Measurements from ENCODE around the gene KDELR1. TPM values are rescaled to one million over a fixed set of nuclear protein-coding genes. Genes with fewer than 3 reads are reported as not detected.

KDELR1 gene
- 137 and 159 TPM in 2 replicates for total RNA-seq
- 186 and 218 TPM in 2 replicates for polyA plus RNA-seq

GRCh38 chr19:48391100-48392005, at the start of gene KDELR1:
Gene KDELR1, minus strand, starts transcription at chr19:48391551. Its CDS starts 193 bp downstream, at chr19:48391358.
- peak; percentile 94 for TF ChIP-seq CTCF (IDR thresholded peaks at IDR 0.05; ENCODE audit: low read depth, low read length)
- H3K4me1 ChIP-seq (ENCODE audit: low read depth): peaks cover 17% of the 10 kb centered on the region
- peak within 1 kb of the TSS; percentile 70 for H3K4me3 ChIP-seq
- DNase-seq (ENCODE audit: low read depth in 1 of 2, low spot score in 1 of 2): peak; percentile 78 to 87
- H3K27me3 ChIP-seq: peaks cover 9% of the 10 kb centered on the region
- H3K36me3 ChIP-seq: peaks cover 18% of the 10 kb centered on the region
- H3K27ac ChIP-seq: peak within 1 kb of the TSS; percentile 90
- no peaks in the 10 kb centered on the region for H3K9me3 ChIP-seq (ENCODE audit: low read depth)

- no peak for TF ChIP-seq CTCF (IDR thresholded peaks at IDR 0.05; ENCODE audit: low read depth, low read length)
- no peak for DNase-seq (ENCODE audit: low read depth in 1 of 2, low spot score in 1 of 2)
- Histone ChIP-seq H3K36me3 (no peaks in the 10 kb centered on the region), H3K27ac (no peak overlapping the region), H3K27me3 (no peaks in the 10 kb centered on the region), H3K4me1 (ENCODE audit: low read depth) (no peaks in the 10 kb centered on the region), H3K4me3 (no peak overlapping the region), H3K9me3 (ENCODE audit: low read depth) (no peaks in the 10 kb centered on the region)
These were observed 45.2 kb upstream of the KDELR1 start for GRCh38 chr19:48436586-48436985.

- no peak overlapping the region for H3K27ac ChIP-seq
- H3K9me3 ChIP-seq (ENCODE audit: low read depth): no peaks in the 10 kb centered on the region
- no peaks in the 10 kb centered on the region for H3K27me3 ChIP-seq
- no peak overlapping the region for H3K4me3 ChIP-seq
- TF ChIP-seq CTCF (IDR thresholded peaks at IDR 0.05; ENCODE audit: low read depth, low read length): no peak
- no peak for DNase-seq (ENCODE audit: low read depth in 1 of 2, low spot score in 1 of 2)
- no peaks in the 10 kb centered on the region for H3K36me3 ChIP-seq
- no peaks in the 10 kb centered on the region for H3K4me1 ChIP-seq (ENCODE audit: low read depth)
These were observed 42.0 kb upstream of the KDELR1 start for GRCh38 chr19:48433337-48433736.

GRCh38 chr19:48428670-48429069, 37.3 kb upstream of the KDELR1 start:
- DNase-seq (ENCODE audit: low read depth in 1 of 2, low spot score in 1 of 2): no peak
- no peaks in the 10 kb centered on the region for H3K27me3 ChIP-seq
- no peaks in the 10 kb centered on the region for H3K4me1 ChIP-seq (ENCODE audit: low read depth)
- no peaks in the 10 kb centered on the region for H3K36me3 ChIP-seq
- TF ChIP-seq CTCF (IDR thresholded peaks at IDR 0.05; ENCODE audit: low read depth, low read length): no peak
- H3K4me3 ChIP-seq: no peak overlapping the region
- H3K27ac ChIP-seq: no peak overlapping the region
- no peaks in the 10 kb centered on the region for H3K9me3 ChIP-seq (ENCODE audit: low read depth)

- DNase-seq (ENCODE audit: low read depth in 1 of 2, low spot score in 1 of 2): peak in 1 of 2 donors; percentile 72
- TF ChIP-seq CTCF (IDR thresholded peaks at IDR 0.05; ENCODE audit: low read depth, low read length): no peak
- Histone ChIP-seq H3K4me3 (no peak overlapping the region), H3K9me3 (ENCODE audit: low read depth) (no peaks in the 10 kb centered on the region), H3K4me1 (ENCODE audit: low read depth) (no peaks in the 10 kb centered on the region), H3K27me3 (no peaks in the 10 kb centered on the region), H3K27ac (no peak overlapping the region), H3K36me3 (no peaks in the 10 kb centered on the region)
These were observed 33.4 kb upstream of the KDELR1 start for GRCh38 chr19:48424694-48425219.
